NB4 (cell line): ENCODE results near the gene PARD3.

Experiments
- CTCF ChIP-seq: IDR thresholded peaks from one replicate; pipeline ENCODE4 v1.5.1; 2012; ENCODE audit warnings: low read depth, low read length
- POLR2A ChIP-seq: IDR thresholded peaks from 2 replicates; pipeline ENCODE4 v1.6.1; 2011; ENCODE audit warnings: mild to moderate bottlenecking; ENCODE audit not compliant: insufficient read length; ENCODE audit errors: extremely low read depth

DNA sequence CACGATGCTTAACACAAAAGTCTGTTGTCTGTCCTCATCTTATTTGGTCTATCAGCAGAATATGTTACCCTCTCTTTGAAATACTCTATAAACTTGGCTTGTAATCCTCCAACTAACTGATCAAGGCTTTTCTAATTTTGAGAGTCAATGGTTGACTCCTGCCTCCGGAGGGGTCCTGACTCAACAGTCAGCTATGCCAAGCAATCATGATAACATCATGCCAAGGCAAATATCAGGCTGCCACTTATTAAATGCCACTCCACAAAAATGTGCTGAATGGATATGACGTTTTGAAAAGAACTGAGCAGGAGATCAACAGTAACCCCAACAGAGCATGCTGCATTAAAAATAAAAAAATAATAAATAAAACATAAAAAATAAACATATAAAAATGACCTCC is 116.1 kb downstream of the PARD3 start:
- TF ChIP-seq POLR2A (no peak), CTCF (no peak)
